WTC11 (cell line): Measurements from ENCODE around the gene MYOF. TPM values are rescaled to one million over a fixed set of nuclear protein-coding genes. Genes with fewer than 3 reads are reported as not detected.

Experiments used
- ATAC-seq: fragments of 200-7000 bp; cut with Tn5 transposase; 2 replicates; pipeline ENCODE4 v1.10.0; 2021; ENCODE audit warnings: mild to moderate bottlenecking, moderate library complexity
- CTCF ChIA-PET: fragments of 300-600 bp; sonication (Branson Sonifier 250); formaldehyde crosslinking; loops from one replicate; lab custom pipeline; 2021; ENCODE audit warnings: antibody characterized with exemption; lab: Charles Lee
- POLR2A ChIA-PET: fragments of 350-600 bp; sonication (Branson Sonifier 250); formaldehyde crosslinking; loops from one replicate; lab custom pipeline; 2021; ENCODE audit warnings: antibody characterized with exemption; lab: Charles Lee
- DNase-seq: peaks from one replicate; pipeline ENCODE4 v3.0.0; 2021; ENCODE audit warnings: low spot score
- H3K27ac Mint-ChIP-seq: 2 replicates; pipeline ENCODE4 v1.8.0; 2021; ENCODE audit warnings: mixed read lengths
- H3K27me3 Mint-ChIP-seq: 2 replicates; pipeline ENCODE4 v1.8.0; 2021; ENCODE audit warnings: low read depth, mild to moderate bottlenecking, moderate library complexity, mixed read lengths
- H3K36me3 Mint-ChIP-seq: 2 replicates; pipeline ENCODE4 v1.8.0; 2021; ENCODE audit warnings: mixed read lengths
- H3K4me1 Mint-ChIP-seq: 2 replicates; pipeline ENCODE4 v1.8.0; 2022; ENCODE audit warnings: mixed read lengths
- H3K4me3 Mint-ChIP-seq: 2 replicates; pipeline ENCODE4 v1.8.0; 2021; ENCODE audit warnings: mild to moderate bottlenecking, moderate library complexity, mixed read lengths
- H3K9me3 Mint-ChIP-seq: 2 replicates; pipeline ENCODE4 v1.8.0; 2021; ENCODE audit warnings: mixed read lengths
- CREM ChIP-seq: sonication (generic); formaldehyde crosslinking; IDR thresholded peaks from 2 replicates; pipeline ENCODE4 v1.8.1; 2022; ENCODE audit warnings: mild to moderate bottlenecking, missing genetic modification reagents, moderate library complexity
- EMX1 ChIP-seq: fragments of 250-450 bp; sonication (Bioruptor Pico); IDR thresholded peaks from 2 replicates; pipeline ENCODE4 v1.8.0; 2021; ENCODE audit warnings: mild to moderate bottlenecking
- FOXK1 ChIP-seq: sonication (generic); formaldehyde crosslinking; IDR thresholded peaks from 2 replicates; pipeline ENCODE4 v1.8.0; 2022; ENCODE audit warnings: mild to moderate bottlenecking, moderate library complexity, missing genetic modification reagents
- KAT7 ChIP-seq: sonication (generic); formaldehyde crosslinking; IDR thresholded peaks from 2 replicates; pipeline ENCODE4 v1.8.1; 2023; ENCODE audit warnings: missing genetic modification reagents, mild to moderate bottlenecking, borderline replicate concordance
- NR1H2 ChIP-seq: sonication (generic); formaldehyde crosslinking; IDR thresholded peaks from 2 replicates; pipeline ENCODE4 v1.9.0; 2021; ENCODE audit warnings: mild to moderate bottlenecking, moderate library complexity, missing genetic modification reagents
- NR2C2 ChIP-seq: sonication (generic); formaldehyde crosslinking; IDR thresholded peaks from 2 replicates; pipeline ENCODE4 v1.8.0; 2022; ENCODE audit warnings: mild to moderate bottlenecking, missing genetic modification reagents
- PRRX2 ChIP-seq: fragments of 250-450 bp; sonication (Bioruptor Pico); IDR thresholded peaks from 2 replicates; pipeline ENCODE4 v1.8.0; 2021; ENCODE audit warnings: mild to moderate bottlenecking
- RELA ChIP-seq: sonication (generic); formaldehyde crosslinking; IDR thresholded peaks from 2 replicates; pipeline ENCODE4 v1.8.1; 2022; ENCODE audit warnings: missing genetic modification reagents, mild to moderate bottlenecking, borderline replicate concordance
- SMAD4 ChIP-seq: sonication (generic); formaldehyde crosslinking; IDR thresholded peaks from 2 replicates; pipeline ENCODE4 v1.8.0; 2022; ENCODE audit warnings: mild to moderate bottlenecking, missing genetic modification reagents
- SOX15 ChIP-seq: fragments of 250-450 bp; sonication (Bioruptor Pico); IDR thresholded peaks from 2 replicates; pipeline ENCODE4 v1.9.0; 2021; ENCODE audit warnings: mild to moderate bottlenecking
- SP1 ChIP-seq: sonication (generic); formaldehyde crosslinking; conservative IDR thresholded peaks from 2 replicates; pipeline ENCODE4 v1.8.1; 2022; ENCODE audit warnings: missing genetic modification reagents
- TCF7 ChIP-seq: sonication (generic); formaldehyde crosslinking; IDR thresholded peaks from 2 replicates; pipeline ENCODE4 v1.8.0; 2022; ENCODE audit warnings: mild to moderate bottlenecking, low read depth, missing genetic modification reagents, moderate library complexity
- ZNF219 ChIP-seq: sonication (generic); formaldehyde crosslinking; IDR thresholded peaks from 2 replicates; pipeline ENCODE4 v1.8.0; 2023; ENCODE audit warnings: missing genetic modification reagents, mild to moderate bottlenecking, borderline replicate concordance
- ZNF671 ChIP-seq: fragments of 250-450 bp; sonication (Bioruptor Pico); IDR thresholded peaks from 2 replicates; pipeline ENCODE4 v1.8.0; 2021; ENCODE audit warnings: mild to moderate bottlenecking
- total RNA-seq: library from RNA; stranded (reverse); gene quantifications from 3 replicates; pipeline ENCODE4 v1.2.3, GENCODE V29; 2021
- TF ChIP-seq, protein P1 (sequence below): sonication (generic); formaldehyde crosslinking; IDR thresholded peaks from 2 replicates; pipeline ENCODE4 v1.8.1; 2022; ENCODE audit warnings: low read depth, missing genetic modification reagents, borderline replicate concordance
- TF ChIP-seq, protein P2 (sequence below): sonication (generic); formaldehyde crosslinking; IDR thresholded peaks from 2 replicates; pipeline ENCODE4 v1.8.1; 2023; ENCODE audit warnings: mild to moderate bottlenecking, missing genetic modification reagents, moderate library complexity
- TF ChIP-seq, protein P3 (sequence below): sonication (generic); formaldehyde crosslinking; conservative IDR thresholded peaks from 2 replicates; pipeline ENCODE4 v1.8.1; 2022; ENCODE audit warnings: mild to moderate bottlenecking, missing genetic modification reagents
- TF ChIP-seq, protein P4 (sequence below): sonication (generic); formaldehyde crosslinking; IDR thresholded peaks from 2 replicates; pipeline ENCODE4 v1.8.0; 2022; ENCODE audit warnings: mild to moderate bottlenecking, missing genetic modification reagents
- TF ChIP-seq, protein P5 (sequence below): sonication (generic); formaldehyde crosslinking; IDR thresholded peaks from 2 replicates; pipeline ENCODE4 v1.8.0; 2022; ENCODE audit warnings: mild to moderate bottlenecking, missing genetic modification reagents
- TF ChIP-seq, protein P6 (sequence below): sonication (generic); formaldehyde crosslinking; IDR thresholded peaks from 2 replicates; pipeline ENCODE4 v1.8.0; 2022; ENCODE audit warnings: mild to moderate bottlenecking, missing genetic modification reagents

The MYOF gene
- total RNA-seq, 1 experiment from 2014 or later: 1.8 TPM

DNA sequence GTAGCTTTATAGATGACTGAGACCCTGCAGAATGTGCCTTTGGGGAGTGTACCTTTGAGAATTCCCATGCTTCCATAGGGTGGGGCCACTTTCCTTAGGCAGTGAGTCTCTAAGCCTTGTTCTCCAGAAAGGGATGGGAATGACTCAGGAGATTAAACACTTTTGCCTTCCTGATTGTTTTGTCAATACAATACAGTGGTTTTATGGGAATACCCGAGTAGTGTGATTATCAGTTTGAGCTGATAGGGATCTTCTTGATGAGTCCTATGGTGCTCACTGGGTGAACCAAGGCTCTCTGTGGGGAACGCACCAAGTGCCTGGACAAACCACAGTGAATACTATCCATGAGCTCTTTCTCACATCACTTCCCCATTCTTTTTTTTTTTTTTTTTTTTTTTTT is 6.3 kb downstream of the MYOF start:
- H3K4me3 Mint-ChIP-seq: no peak overlapping the region
- ATAC-seq (no peak), DNase-seq (no peak)
- H3K27me3 Mint-ChIP-seq: peaks cover 2% of the 10 kb centered on the region
- H3K27ac Mint-ChIP-seq: no peak overlapping the region
- ChIA-PET POLR2A (interaction anchor here (0.6 to 0.7 kb wide), 2 partner anchors 16 to 362 kb away, joined by 3 to 4 read pairs; no protein-coding TSS in a partner anchor), CTCF (interaction anchor here (0.6 to 2.1 kb wide), 5 partner anchors 12 to 401 kb away, joined by 3 to 12 read pairs (median 5); no protein-coding TSS in a partner anchor)
- H3K36me3 Mint-ChIP-seq: no peaks in the 10 kb centered on the region
- no peaks in the 10 kb centered on the region for H3K9me3 Mint-ChIP-seq
- TF ChIP-seq SMAD4 (no peak), ZNF671 (CRISPR knock-in tag) (no peak), NR2C2 (CRISPR knock-in tag) (no peak), PRRX2 (CRISPR knock-in tag) (no peak), FOXK1 (no peak), CREM (CRISPR knock-in tag) (no peak), RELA (CRISPR knock-in tag) (no peak)
- TF ChIP-seq, protein P1, sequence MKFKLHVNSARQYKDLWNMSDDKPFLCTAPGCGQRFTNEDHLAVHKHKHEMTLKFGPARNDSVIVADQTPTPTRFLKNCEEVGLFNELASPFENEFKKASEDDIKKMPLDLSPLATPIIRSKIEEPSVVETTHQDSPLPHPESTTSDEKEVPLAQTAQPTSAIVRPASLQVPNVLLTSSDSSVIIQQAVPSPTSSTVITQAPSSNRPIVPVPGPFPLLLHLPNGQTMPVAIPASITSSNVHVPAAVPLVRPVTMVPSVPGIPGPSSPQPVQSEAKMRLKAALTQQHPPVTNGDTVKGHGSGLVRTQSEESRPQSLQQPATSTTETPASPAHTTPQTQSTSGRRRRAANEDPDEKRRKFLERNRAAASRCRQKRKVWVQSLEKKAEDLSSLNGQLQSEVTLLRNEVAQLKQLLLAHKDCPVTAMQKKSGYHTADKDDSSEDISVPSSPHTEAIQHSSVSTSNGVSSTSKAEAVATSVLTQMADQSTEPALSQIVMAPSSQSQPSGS: no peak
- TF ChIP-seq, protein P2, sequence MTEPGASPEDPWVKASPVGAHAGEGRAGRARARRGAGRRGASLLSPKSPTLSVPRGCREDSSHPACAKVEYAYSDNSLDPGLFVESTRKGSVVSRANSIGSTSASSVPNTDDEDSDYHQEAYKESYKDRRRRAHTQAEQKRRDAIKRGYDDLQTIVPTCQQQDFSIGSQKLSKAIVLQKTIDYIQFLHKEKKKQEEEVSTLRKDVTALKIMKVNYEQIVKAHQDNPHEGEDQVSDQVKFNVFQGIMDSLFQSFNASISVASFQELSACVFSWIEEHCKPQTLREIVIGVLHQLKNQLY: no peak
- peaks cover 19% of the 10 kb centered on the region for H3K4me1 Mint-ChIP-seq

DNA sequence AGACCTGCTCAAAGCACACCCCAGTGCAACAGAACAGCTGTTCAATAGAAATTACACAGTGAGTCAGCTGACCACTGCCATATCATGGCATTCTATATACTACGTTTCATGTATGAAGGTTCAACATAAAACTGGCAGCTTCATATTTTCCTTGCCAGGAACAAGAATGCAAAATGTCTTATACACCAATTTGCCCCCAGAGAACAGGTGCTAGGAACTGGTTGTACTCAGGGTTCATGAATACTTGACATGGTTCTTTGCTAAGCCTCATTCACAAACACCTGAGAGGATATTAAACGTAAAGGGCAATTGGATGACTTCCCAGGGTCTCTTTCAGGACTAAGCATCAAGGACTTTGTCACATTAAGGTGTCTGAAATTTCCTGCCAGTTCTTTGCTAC is 6.9 kb downstream of the MYOF start:
- H3K27ac Mint-ChIP-seq: no peak overlapping the region
- H3K9me3 Mint-ChIP-seq: peaks cover 3% of the 10 kb centered on the region; the same call in 1 of the 2 replicates
- DNase-seq (no peak), ATAC-seq (no peak)
- TF ChIP-seq, protein P2: no peak
- TF ChIP-seq EMX1 (CRISPR knock-in tag): no peak
- TF ChIP-seq, protein P3, sequence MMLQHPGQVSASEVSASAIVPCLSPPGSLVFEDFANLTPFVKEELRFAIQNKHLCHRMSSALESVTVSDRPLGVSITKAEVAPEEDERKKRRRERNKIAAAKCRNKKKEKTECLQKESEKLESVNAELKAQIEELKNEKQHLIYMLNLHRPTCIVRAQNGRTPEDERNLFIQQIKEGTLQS (CRISPR knock-in tag): no peak
- TF ChIP-seq NR1H2 (CRISPR knock-in tag): no peak
- TF ChIP-seq SP1 (CRISPR knock-in tag): no peak
- TF ChIP-seq SOX15 (CRISPR knock-in tag): no peak
- TF ChIP-seq TCF7 (CRISPR knock-in tag): no peak
- TF ChIP-seq, protein P4, sequence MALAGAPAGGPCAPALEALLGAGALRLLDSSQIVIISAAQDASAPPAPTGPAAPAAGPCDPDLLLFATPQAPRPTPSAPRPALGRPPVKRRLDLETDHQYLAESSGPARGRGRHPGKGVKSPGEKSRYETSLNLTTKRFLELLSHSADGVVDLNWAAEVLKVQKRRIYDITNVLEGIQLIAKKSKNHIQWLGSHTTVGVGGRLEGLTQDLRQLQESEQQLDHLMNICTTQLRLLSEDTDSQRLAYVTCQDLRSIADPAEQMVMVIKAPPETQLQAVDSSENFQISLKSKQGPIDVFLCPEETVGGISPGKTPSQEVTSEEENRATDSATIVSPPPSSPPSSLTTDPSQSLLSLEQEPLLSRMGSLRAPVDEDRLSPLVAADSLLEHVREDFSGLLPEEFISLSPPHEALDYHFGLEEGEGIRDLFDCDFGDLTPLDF (CRISPR knock-in tag): no peak
- TF ChIP-seq KAT7 (CRISPR knock-in tag): no peak
- no peak for TF ChIP-seq ZNF219 (CRISPR knock-in tag)
- no peak for TF ChIP-seq ZNF671 (CRISPR knock-in tag)
- TF ChIP-seq PRRX2 (CRISPR knock-in tag): no peak
- TF ChIP-seq, protein P5, sequence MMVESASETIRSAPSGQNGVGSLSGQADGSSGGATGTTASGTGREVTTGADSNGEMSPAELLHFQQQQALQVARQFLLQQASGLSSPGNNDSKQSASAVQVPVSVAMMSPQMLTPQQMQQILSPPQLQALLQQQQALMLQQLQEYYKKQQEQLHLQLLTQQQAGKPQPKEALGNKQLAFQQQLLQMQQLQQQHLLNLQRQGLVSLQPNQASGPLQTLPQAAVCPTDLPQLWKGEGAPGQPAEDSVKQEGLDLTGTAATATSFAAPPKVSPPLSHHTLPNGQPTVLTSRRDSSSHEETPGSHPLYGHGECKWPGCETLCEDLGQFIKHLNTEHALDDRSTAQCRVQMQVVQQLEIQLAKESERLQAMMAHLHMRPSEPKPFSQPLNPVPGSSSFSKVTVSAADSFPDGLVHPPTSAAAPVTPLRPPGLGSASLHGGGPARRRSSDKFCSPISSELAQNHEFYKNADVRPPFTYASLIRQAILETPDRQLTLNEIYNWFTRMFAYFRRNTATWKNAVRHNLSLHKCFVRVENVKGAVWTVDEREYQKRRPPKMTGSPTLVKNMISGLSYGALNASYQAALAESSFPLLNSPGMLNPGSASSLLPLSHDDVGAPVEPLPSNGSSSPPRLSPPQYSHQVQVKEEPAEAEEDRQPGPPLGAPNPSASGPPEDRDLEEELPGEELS: no peak
- TF ChIP-seq, protein P6, sequence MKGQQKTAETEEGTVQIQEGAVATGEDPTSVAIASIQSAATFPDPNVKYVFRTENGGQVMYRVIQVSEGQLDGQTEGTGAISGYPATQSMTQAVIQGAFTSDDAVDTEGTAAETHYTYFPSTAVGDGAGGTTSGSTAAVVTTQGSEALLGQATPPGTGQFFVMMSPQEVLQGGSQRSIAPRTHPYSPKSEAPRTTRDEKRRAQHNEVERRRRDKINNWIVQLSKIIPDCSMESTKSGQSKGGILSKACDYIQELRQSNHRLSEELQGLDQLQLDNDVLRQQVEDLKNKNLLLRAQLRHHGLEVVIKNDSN (CRISPR knock-in tag): no peak
- POLR2A ChIA-PET: no interaction called here
- H3K36me3 Mint-ChIP-seq: no peaks in the 10 kb centered on the region
- H3K4me1 Mint-ChIP-seq: peaks cover 22% of the 10 kb centered on the region
- H3K27me3 Mint-ChIP-seq: no peaks in the 10 kb centered on the region
- CTCF ChIA-PET: interaction anchor here (0.5 to 2.1 kb wide), 4 partner anchors 29 to 193 kb away, joined by 3 to 12 read pairs (median 6); no protein-coding TSS in a partner anchor
- no peak overlapping the region for H3K4me3 Mint-ChIP-seq
